Forelimb muscle (tissue), 1 donor: ENCODE data around the gene NEO1. TPM values are rescaled to one million over a fixed set of nuclear protein-coding genes. Genes with fewer than 3 reads are reported as not detected.
"Not testable (repeated sequence)": the region's sequence is repeated elsewhere in the genome, so short reads cannot be mapped to it uniquely, and the experiment has no call there.

Experiments used
- DNase-seq: peaks from one replicate; pipeline ENCODE4 v3.0.0-alpha.2; 2013; ENCODE audit warnings: low read depth
- polyA plus RNA-seq: library from polyadenylated mRNA; unstranded; fragments of 120-200 nt; gene quantifications from one replicate; pipeline ENCODE4 v1.2.1, GENCODE V29; 2013; ENCODE audit not compliant: insufficient read length

NEO1 gene
- polyA plus RNA-seq, 1 donor, result 44.9 TPM

GRCh38 chr15:73200339-73200738 is 148.1 kb downstream of the NEO1 start:
- no peak for DNase-seq

- no peak for DNase-seq
These were observed 158.4 kb downstream of the NEO1 start for GRCh38 chr15:73210630-73211029.

- DNase-seq, result no peak
These were observed 160.2 kb downstream of the NEO1 start for GRCh38 chr15:73212424-73212823.

- not testable (repeated sequence) for DNase-seq
These were observed 169.2 kb downstream of the NEO1 start for GRCh38 chr15:73221450-73221849.

- no peak for DNase-seq
These were observed 173.2 kb downstream of the NEO1 start for GRCh38 chr15:73225358-73226015.

- no peak for DNase-seq
These were observed 174.0 kb downstream of the NEO1 start for GRCh38 chr15:73226093-73226814.

GRCh38 chr15:73227433-73228056 is 175.3 kb downstream of the NEO1 start:
- DNase-seq, result no peak

GRCh38 chr15:73228128-73228646 is 175.9 kb downstream of the NEO1 start:
- DNase-seq, result no peak

GRCh38 chr15:73231661-73232419 is 179.6 kb downstream of the NEO1 start:
- DNase-seq, result no peak

- no peak for DNase-seq
These were observed 180.5 kb downstream of the NEO1 start for GRCh38 chr15:73232776-73233175.

GRCh38 chr15:73233623-73234022 is 181.4 kb downstream of the NEO1 start:
- DNase-seq, result no peak

- no peak for DNase-seq
These were observed 185.6 kb downstream of the NEO1 start for GRCh38 chr15:73237910-73238309.

GRCh38 chr15:73239564-73240215 is 187.4 kb downstream of the NEO1 start:
- no peak for DNase-seq

GRCh38 chr15:73240866-73241499 is 188.7 kb downstream of the NEO1 start:
- peak; percentile 34 for DNase-seq

GRCh38 chr15:73244333-73244732 is 192.1 kb downstream of the NEO1 start:
- DNase-seq, result no peak

- DNase-seq, result no peak
These were observed 194.2 kb downstream of the NEO1 start for GRCh38 chr15:73246439-73246838.

- DNase-seq, result no peak
These were observed 194.6 kb downstream of the NEO1 start for GRCh38 chr15:73246898-73247297.

- DNase-seq, result no peak
These were observed 195.1 kb downstream of the NEO1 start for GRCh38 chr15:73247331-73247730.

GRCh38 chr15:73249499-73249898 is 197.2 kb downstream of the NEO1 start:
- DNase-seq, result no peak

- no peak for DNase-seq
These were observed 202.3 kb downstream of the NEO1 start for GRCh38 chr15:73254598-73254997.
